HG03571 (cell line): ENCODE measurements around the gene HES5.

Experiments used
- ATAC-seq: cut with Tn5 transposase; IDR thresholded peaks from one replicate; pipeline ENCODE4 v1.9.1; 2021; ENCODE audit not compliant: unreplicated experiment

HES5 gene

GRCh38 chr1:2547210-2548067 is 17.4 kb upstream of the HES5 start:
- no peak for ATAC-seq

- ATAC-seq: peak; percentile 33
Measured at GRCh38 chr1:2546515-2547209, 16.6 kb upstream of the HES5 start.

- ATAC-seq: peak; percentile 36
Measured at GRCh38 chr1:2545754-2546514, 15.9 kb upstream of the HES5 start.

- no peak for ATAC-seq
Measured at GRCh38 chr1:2544875-2545640, 15.0 kb upstream of the HES5 start.

- ATAC-seq: no peak
Measured at GRCh38 chr1:2544093-2544874, 14.2 kb upstream of the HES5 start.

GRCh38 chr1:2543543-2544092 is 13.6 kb upstream of the HES5 start:
- ATAC-seq: no peak

- no peak for ATAC-seq
Measured at GRCh38 chr1:2542246-2542915, 12.3 kb upstream of the HES5 start.

- ATAC-seq: no peak
Measured at GRCh38 chr1:2541619-2542245, 11.7 kb upstream of the HES5 start.

GRCh38 chr1:2540816-2541492 is 10.9 kb upstream of the HES5 start:
- no peak for ATAC-seq

GRCh38 chr1:2539312-2539907 is 9.3 kb upstream of the HES5 start:
- ATAC-seq: no peak

- no peak for ATAC-seq
Measured at GRCh38 chr1:2538872-2539271, 8.8 kb upstream of the HES5 start.

- no peak for ATAC-seq
Measured at GRCh38 chr1:2538376-2538775, 8.3 kb upstream of the HES5 start.

- ATAC-seq: no peak
Measured at GRCh38 chr1:2537784-2538115, 7.7 kb upstream of the HES5 start.

GRCh38 chr1:2535981-2536380 is 5.9 kb upstream of the HES5 start:
- ATAC-seq: no peak

GRCh38 chr1:2535455-2535854 is 5.4 kb upstream of the HES5 start:
- no peak for ATAC-seq

- no peak for ATAC-seq
Measured at GRCh38 chr1:2534687-2535441, 4.8 kb upstream of the HES5 start.

GRCh38 chr1:2534315-2534686 is 4.2 kb upstream of the HES5 start:
- no peak for ATAC-seq
